RPMI8226 (cell line): ENCODE data around the gene PIK3R3.

Experiments
- DNase-seq: peaks from one replicate; pipeline ENCODE4 v3.0.0-alpha.2; 2015

Gene PIK3R3

DNA sequence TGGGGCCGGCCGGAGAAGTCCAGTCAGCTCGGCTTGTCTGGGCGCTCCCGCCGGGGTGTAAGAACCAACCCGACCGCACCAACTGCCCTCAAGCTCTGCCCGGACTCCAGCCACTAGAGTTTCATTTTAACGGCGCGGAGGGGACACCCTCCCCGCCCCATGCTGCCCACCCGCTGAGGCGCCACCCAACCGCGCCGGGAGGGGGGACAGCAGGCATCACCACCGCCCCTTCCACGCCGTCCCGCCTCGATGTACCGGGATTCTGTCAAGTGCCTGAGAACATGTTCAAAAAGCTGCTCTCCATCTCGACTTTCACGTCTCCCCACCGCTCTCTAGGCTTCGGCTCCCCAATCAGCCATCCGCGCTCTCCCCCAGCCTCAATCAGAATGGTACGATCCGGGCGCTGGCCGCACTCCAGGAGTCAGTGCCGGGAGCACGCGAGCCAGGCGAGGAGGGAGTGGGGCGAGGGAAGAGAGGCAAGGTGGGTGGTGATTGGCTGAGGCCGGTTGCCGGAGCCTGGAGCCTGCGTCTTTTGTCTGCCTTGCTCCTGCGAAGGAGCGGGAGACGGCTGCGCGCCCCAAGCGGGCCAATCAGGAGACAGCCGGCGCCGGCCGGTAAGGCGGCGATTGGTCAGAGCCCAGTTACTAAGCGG is at the start of gene PIK3R3:
Gene PIK3R3 (minus strand): TSS at position 101 of the 652 bp plus-strand sequence. CDS start 677 bp downstream, outside the sequence.
- DNase-seq: peak; percentile 100

DNA sequence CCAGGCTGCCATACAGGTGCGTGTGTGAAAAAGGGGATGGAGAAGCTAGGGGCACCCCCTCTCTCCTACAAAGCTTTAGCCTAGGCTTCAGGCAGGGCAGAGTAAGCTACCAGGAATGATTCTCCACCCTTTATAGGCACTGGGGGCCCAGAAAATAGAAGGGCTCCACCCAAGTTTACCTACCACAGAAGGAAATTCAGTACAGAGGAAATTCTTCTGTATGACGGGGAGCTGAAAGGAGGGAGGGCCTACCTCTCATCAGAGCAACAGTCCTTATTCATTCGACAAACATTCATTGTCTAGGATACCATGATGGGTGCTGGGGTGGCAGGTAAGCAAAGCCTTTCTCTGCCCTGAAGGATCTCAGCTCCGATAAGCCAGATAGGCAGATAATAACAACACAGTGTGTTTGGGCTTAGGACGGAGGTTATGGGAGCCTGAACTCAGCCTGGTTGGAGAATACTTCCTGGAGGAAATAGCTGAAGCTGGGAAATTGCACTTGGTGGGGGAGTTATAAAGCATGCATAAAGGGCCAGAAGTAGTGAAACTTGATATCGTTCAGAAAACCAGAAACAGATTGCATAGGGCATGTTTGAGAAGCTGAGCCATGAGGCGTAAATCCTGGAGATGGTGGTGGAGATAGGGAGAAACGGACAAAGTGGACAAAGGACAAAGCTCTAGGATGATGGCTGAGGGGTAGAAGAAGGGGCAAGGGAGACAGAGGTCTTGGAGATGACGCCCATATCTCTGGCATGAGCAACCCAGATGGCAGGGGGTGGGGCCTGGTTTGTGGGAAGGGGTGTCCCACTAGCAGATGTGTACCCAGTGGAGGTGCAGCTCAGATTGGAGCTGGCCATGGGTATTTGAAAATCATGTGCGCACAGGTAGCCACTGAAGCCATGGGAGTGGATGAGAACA is 49.2 kb upstream of the PIK3R3 start:
- no peak for DNase-seq

DNA sequence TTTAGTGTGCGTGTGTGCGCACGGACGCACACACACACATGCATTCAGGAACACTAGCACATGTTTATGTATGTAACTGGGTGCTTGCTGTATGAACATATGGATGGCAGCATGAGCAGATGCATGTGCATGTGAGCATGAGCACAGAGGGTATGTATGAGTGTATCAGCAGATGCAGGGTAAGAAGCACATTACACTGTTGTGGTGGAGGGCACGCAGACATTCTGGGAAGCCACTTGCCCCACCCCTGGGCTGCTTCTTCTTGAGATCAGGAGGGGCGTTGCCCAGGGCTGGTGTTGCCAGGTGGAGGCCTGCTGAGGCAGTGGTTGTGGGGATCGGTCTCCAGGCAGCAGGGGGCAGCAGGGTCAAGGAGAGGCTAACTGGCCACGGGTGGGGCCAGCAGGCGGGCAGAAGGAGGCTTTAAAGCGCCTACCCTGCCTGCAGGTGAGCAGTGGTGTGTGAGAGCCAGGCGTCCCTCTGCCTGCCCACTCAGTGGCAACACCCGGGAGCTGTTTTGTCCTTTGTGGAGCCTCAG is 47.7 kb upstream of the PIK3R3 start:
- DNase-seq: peak; percentile 88

DNA sequence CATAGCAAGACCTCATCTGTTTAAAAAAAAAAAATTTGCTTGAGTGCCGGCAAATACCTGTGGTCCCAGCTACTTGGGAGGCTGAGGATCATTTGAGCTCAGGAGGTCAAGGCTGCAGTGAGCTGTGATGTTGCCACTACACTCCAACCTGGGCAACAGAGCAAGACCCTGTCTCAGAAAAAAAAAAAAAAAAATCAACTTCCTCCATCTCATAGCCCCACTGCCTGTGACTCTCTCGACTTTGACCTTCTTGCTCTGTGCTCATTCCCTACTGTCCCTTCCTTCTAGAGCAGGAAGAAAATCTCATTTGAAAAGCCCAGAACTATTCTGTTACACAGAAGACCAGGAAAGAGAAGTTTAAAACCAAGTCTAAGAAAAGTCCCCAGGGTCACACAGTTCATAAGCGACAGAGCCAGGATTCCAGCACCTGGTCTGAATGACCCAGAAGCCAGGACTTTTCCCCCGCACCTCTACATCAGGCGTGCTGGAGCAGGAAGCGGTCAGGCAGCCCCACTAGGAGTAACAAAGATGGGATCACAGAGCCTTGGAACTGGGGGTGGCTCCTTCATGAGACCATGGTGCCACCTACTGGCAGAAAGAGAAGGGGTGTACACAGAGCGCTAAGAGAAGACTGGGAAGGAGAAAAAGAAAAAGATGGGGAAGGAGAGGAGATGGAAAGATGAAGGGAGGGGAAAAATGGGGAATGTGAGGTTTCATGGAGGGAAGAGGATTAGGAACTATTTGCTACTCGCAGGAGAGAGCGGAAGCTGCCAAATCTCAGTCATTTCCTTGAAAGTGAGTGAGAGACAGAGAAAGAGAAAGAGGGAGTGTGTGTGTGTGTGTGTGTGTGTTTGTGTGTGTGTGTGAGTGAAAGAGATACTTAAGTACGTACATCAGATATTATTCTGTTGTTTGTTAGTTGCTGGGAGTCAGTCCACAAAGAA is 47.0 kb upstream of the PIK3R3 start:
- DNase-seq: peak; percentile 79

DNA sequence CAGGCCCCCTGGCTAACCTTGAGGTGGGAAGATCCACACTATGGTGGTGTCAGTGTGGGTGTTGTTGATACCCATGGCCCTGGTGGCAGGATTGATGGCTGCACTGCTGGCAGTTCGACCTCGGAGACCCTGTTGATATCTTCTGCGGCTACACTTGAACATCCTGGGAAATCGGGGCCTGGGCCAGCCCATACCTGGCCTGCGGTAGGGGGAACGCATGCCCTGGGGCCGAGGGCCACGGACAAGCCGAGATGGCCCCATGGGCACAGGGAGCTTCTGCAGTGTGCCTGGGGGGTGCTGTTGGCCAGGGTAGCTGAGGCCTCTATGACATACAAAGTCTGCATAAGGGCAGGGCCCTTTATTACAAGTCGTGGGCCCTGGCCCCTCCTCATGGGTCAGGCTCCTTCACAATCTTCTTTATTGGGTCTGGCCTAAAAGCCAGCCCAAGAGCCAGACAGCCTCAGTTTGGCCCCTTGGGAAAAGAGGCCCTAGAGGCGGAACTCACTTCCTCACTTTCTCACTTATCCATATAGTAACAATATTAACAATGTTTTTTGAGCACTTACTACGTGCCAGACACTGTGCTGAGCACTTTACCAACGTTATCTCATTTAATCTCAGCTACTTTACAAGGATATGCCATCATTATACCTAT is 43.9 kb upstream of the PIK3R3 start, which contains the start of gene P3R3URF:
Gene P3R3URF (minus strand): TSS at position 278 of the 655 bp plus-strand sequence. CDS start 17 bp downstream, at position 261.
- no peak for DNase-seq

DNA sequence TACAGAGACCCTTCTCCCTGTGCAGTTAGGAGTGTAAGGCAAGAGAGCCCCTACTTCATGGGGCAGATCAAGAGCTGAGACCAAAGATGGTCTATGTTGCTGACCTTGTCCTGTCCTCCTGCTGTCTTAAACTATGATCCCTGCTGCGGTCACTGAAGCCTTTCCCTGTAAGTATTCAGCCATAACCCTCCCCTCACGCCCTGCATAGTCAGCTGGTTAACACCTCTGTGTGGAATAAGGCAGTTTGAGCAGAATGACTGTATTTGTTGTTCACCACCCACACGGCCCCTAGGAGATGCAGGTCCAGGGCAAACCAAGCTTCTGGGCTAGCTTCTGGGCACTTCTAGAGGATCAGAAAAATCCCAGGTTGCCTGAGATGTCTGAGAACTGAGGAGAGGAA is 42.8 kb upstream of the PIK3R3 start:
- no peak for DNase-seq

DNA sequence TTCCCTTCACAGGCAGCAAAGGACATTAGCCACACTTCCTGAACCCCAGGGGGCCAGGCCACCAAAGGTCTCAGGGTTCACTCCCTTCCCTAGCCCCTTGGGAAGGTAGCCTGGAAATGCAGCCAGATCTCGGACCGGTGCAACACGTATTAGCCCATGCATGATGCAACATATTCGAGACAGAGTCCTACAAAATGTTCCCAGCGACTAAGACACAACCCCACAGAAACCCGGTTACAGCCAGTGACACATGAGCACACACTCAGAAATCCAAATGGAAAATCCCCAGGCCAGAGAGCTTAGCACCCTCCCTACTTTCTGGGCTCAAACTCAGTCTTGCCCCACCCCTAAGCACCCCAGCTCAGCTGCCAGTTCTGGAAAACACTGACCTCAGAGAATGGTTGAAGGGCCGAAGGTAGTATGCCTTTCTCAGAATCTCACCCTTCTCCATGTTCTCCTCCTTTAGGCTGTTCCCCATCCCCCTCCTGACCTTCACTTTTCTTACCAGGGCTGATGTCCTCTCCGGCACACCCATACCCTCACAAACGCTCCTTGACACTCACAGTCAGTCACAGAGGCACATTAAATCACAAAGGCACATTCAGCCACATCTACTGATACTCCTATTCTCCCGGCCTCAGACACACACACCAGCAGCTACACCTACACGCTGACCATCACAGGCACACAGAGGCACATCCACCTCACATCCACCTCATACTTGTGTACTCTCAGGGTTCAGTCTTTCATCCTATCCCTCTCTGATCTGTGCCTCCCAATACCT is 42.2 kb upstream of the PIK3R3 start, which contains the start of gene TSPAN1:
Gene TSPAN1 (plus strand): TSS at position 640 of the 784 bp plus-strand sequence. CDS start 6,021 bp downstream, outside the sequence.
- no peak for DNase-seq

DNA sequence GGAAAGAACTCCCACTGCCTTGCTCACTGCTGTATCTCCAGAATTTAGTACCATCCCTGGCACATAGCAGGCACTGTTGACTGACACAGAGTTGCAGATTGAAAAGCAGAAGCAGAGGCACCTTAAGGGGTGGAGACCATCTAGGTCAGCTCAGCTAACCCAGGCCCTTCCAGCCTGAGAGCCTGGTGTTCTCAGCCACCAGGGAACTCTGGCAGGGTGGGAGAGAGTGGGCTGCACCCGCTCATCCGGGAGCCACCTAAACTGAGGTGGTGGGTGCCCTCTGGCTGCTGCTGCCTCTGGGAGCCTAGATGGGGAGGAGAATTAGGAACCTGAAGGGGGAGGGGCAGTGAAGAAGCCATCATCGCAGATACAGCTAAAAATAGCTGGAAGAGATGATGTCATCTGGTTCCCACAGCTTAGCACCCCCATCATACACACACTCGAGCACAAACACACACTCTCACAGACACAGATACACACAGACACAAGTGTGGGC is 41.0 kb upstream of the PIK3R3 start:
- DNase-seq: peak; percentile 44

DNA sequence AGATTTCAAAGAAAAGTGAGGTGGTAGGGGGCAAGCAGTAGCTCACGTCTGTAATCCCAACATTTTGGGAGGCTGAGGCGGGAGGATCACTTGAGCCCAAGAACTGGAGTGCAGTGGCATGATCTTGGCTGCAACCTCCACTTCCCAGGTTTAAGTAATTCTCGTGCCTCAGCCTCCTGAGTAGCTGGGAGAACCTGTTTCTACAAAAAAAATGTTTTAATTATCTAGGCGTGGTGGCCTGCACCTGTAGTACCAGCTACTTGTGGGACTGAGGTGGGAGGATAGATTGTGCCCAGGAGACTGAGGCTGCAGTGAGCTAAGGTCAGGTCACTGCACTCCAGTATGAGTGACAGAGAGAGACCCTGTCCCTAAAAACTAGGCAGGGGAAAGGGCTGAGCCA is 39.9 kb upstream of the PIK3R3 start:
- no peak for DNase-seq

DNA sequence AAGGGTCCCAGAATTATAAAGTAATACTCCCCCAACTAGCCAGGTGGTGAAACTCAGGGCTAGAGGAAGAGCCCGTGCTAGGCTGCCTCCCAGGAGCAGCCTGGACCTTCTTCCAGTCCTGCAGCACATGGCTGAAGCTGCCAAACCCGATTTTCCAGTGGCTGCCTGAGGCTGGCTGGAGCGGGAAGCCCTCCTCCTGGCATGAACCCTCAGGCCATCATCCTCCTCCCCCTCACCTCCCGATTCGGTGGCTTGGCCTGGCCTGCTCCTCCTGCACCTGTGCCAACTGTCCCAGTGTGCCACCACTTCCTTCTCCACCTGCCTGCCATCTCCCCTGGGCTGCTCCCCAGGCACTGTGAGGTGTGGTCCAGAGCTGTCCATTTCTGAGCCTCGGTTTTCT is 39.4 kb upstream of the PIK3R3 start:
- peak; percentile 68 for DNase-seq

DNA sequence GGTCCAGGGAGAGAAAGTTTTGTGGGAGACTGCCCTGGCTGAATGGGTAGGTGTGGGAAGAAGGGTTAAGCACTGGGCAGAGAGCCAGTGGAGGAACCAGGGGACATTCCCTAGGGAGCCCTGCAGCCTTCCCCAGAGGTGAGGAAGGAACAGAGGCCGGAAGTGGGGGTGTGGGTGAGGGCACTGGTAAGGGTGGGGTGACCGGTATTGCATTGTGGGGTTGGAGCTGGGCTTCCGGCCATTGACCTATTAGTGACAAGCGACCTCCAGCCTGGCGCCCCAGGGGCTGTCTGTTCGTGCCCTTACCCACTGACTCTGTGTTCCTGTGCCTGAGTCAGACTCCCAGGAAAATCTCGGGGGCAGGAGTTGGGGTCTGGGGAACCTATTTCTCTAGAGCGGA is 38.9 kb upstream of the PIK3R3 start:
- DNase-seq: no peak

DNA sequence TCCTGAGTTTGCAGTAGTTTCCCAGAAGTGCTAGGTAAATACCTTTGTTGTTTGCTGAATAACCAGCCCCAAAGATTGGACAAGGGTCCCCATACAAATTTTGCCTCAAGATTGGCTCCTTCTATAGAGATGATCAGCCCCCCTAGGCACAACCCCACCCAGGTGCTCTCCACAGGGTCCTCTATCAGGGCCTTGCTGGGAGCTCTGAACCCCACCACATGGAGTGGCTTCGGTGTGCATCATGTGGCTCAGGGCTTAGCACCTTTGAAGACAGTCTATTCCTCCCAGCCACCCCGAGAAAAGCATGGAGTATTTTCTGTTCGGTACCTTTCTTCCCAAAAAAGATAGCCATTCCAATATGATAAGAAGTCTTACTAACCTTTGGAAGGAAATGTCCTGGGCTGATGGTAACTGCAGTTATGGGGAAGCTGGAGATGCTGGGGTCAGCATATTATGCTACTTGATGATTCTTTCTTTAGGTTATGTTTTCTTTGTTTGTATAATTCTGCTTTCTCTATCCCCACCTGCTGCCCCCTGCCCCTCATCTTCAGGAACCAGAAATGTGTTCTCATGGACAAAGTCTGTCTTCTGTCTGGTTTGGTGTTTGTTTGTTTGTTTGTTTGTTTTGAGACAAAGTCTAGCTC is 37.5 kb upstream of the PIK3R3 start:
- DNase-seq: no peak

DNA sequence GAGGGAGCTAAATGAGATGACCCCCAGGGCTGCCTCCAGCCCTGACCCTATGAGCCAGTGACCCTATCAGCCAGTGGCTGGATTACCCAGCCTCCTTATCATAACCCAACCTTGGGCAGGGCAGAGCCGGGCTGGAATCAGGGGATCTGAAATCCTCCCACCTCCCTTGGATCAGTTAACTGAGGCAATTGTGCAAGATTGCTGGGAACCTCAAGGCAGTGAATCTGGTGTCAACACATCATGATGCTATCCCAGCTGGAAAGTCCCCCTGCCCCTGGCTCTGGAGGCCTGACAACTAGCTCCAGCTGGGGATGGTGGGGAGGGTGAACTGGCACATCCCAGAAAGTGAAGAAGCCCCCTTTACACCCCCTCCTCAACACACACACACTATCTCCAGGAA is 36.0 kb upstream of the PIK3R3 start:
- no peak for DNase-seq

DNA sequence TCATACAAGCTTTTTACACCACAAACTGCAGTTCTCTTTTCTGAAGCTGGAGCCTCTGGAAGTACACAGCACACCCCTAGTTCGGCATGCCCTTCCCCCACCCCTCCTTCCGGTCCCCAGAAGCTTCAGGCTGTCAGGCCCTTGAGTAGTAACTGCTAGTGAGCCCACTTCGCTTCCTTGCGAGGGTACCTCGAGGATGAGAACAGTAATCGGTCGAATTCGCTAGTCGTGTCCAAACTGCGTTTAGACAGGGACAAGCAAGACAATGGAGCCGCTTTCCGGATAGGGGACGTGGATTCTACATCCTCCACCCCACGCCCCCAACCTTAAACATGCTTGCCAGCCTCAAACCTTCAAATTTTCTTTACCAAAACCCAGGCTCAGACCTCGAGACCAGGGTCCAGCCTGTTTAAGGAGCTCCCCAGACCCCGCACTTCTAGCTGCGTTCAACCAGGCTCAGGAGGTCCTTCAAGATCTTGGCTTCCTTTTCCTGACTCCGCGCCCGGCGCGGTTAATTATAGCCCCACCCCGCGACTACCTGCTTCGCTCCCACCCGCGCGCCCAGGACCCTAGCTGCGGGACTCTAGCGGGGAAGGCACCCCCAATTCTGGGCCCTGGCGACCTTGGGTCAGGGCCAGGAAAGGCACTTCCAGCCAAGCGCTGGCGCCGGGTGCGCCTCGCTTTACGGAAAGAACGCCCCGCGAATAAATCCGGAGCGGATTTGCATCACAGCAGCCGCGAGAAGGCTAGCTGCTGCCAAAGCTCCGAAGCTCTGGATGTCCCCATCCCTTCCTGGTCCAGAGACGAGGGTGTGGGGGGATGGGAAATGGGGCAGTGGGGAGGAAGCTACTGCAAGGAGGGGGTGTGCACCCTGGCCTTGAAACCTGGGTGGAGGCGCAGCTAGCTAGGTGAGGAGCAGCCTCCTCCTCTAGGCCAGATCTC is 34.4 kb upstream of the PIK3R3 start:
- DNase-seq: peak; percentile 91

DNA sequence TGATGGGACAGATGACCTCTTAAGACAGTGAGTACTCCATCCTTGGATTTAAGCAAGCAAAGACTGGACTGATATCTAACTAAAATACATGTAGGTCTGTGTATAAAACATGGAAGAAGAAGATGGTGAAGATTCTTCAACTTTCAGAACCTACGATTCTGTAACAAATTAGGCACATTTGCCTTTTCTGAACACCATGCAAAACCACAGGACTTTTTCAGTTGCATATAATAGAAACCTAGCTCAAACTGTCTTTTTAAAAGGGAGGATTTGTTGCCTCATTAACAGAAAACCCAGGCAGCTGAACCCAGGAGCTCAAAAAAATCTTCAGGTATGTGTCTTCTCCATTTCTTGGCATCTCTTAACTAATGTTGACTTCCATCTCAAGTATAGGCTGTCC is 27.8 kb upstream of the PIK3R3 start:
- no peak for DNase-seq

DNA sequence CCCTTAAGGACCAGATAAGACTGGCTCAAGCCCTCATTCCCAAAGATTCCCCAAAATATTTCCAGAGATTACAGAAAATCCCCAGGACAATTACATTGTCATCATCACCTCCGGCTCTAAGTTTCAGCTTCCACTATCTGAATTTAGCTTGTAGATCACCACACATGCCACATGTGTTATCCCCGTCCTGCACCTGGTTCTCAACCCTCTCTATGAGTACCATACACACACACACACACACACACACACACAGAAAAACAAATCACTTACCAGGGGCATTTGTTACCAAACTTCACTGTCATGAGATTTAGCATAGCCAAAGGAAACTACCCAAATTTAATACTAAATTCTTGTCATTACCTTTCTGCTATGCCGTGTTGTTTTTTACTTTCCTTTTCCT is 27.1 kb upstream of the PIK3R3 start:
- peak; percentile 71 for DNase-seq

DNA sequence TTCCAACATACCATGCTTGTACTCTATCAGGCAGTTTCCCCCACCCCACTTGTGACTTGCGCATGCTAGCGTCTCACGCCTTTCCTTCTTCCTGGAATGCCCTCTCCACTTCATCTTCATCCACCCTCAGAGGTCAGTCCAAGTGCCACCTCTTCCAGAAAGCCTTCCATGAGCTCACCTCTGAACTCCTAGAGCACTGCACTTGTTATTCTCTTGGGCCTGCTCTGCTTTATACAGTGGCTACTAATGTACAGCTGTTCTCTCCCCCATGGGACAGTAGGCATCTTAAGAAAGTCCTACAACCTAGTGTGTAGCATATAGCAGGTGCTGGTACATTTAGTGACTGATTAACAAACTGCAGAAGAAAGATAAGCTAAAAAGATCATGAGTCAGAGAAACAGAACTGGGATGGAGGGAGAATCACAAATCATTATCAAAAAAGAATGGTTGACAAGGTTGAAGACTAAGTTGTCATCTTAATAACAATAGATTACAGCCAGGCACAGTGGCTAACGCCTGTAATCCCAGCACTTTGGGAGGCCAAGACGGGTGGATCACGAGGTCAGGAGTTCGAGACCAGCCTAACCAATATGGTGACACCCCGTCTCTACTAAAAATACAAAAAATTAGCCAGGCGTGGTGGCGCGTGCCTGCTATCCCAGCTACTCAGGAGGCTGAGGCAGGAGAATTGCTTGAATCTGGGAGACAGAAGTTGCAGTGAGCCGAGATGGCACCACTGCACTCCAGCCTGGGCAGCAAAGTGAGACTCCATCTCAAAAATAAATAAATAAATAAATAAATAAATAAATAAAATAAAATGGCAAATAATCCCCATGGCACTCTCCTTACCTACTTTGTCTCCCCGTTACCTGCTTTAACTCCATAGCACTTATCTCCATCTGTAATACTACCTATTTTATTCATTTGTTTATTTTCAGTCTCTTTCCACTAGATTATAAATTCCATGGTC is 26.2 kb upstream of the PIK3R3 start:
- no peak for DNase-seq

DNA sequence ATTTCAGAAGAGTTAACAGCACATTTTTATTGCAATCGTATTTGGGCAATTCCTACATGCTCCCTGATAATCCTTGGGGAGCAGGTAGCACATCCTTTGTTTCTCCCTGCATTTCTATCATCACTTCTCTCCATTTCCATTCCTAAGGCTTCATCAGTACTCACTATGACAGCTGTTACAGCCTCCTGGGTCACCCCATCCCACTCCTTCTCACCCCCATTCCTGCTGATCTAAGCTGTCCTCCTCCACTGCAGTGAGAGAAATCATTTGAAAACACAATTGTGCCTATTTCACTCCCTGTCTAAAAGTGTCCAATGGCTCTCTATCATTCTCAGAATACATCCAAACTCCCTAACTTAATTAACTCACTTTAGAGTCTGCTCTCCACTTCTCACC is 25.5 kb upstream of the PIK3R3 start:
- DNase-seq: no peak
